Measurements from ENCODE around the gene SH3BP2. TPM values are rescaled to one million over a fixed set of nuclear protein-coding genes. Genes with fewer than 3 reads are reported as not detected.

Gene SH3BP2
- total and polyA plus RNA-seq, 10 of the 15 experiments (the other 5 are each of a cell fraction or from before 2014, with no cell fraction given) = 1.1 to 61.8 (median 23.9) TPM

- TF ChIP-seq PRDM15 (CRISPR knock-in tag; IDR thresholded peaks at IDR 0.05) = no peak
- no peak for TF ChIP-seq NFXL1 (IDR thresholded peaks at IDR 0.05; ENCODE audit: borderline replicate concordance)
- TF ChIP-seq BHLHE40 (IDR thresholded peaks at IDR 0.05; ENCODE audit: borderline replicate concordance in 1 of 2, low read depth in 2 of 2, low read length in 1 of 2) = no peak
- 58% methylated on average over 4 of the region's 4 CpGs for WGBS (ENCODE audit: insufficient coverage, insufficient replicate concordance, low lambda C conversion rate, missing lambda C conversion rate)
- peaks cover 10% of the 10 kb centered on the region; the same call in 2 of the 3 replicates for H3K9me3 ChIP-seq (replicated peaks; ENCODE audit: control insufficient read depth, insufficient read depth, low read length)
- no peak overlapping the region for H3K27ac ChIP-seq (ENCODE audit: control insufficient read depth, insufficient read depth)
- ChIA-PET SMC1A (ENCODE audit: uncharacterized antibody, unreplicated experiment) (interaction anchor here (0.9 to 1.5 kb wide), 4 partner anchors 13 to 153 kb away, joined by 4 to 6 read pairs (median 4); no protein-coding TSS in a partner anchor), CTCF (interaction anchor here (1.0 to 1.2 kb wide), 3 partner anchors 16 to 178 kb away, joined by 3 read pairs; no protein-coding TSS in a partner anchor), POLR2A (no interaction called here), RAD21 (ENCODE audit: unreplicated experiment) (no interaction called here)
- H3K9ac ChIP-seq (ENCODE audit: control insufficient read depth, insufficient read depth, low read length) = no peak overlapping the region
- peaks cover 33% of the 10 kb centered on the region for H3K4me1 ChIP-seq (ENCODE audit: control insufficient read depth, insufficient read depth, low read length)
- H3K4me3 ChIP-seq = no peak overlapping the region
- FAIRE-seq = no peak
- H3K36me3 ChIP-seq (ENCODE audit: control insufficient read depth in 2 of 2, insufficient read depth in 2 of 2, low read length in 1 of 2) = no peaks in the 10 kb centered on the region
- no peaks in the 10 kb centered on the region for H4K20me1 ChIP-seq (ENCODE audit: control insufficient read depth, insufficient read depth)
- H3K27me3 ChIP-seq (replicated peaks in 1 of 2; ENCODE audit: control insufficient read depth in 2 of 2, insufficient read depth in 2 of 2, low read length in 1 of 2) = no peaks in the 10 kb centered on the region
- in situ Hi-C loops (cut with MboI) = no loop called here
- BruUV-seq (replicated peaks) = no TSS peak
- no peaks in the 10 kb centered on the region for H3K79me2 ChIP-seq (ENCODE audit: control insufficient read depth, insufficient read depth, low read length)
- no peak overlapping the region for H3K4me2 ChIP-seq (ENCODE audit: control insufficient read depth, insufficient read depth)
- no peak for DNase-seq (ENCODE audit: low read depth, low spot score)
- no peak overlapping the region for H2AFZ ChIP-seq (ENCODE audit: control insufficient read depth, low read depth, low read length)
- intact Hi-C loops (cut with micrococcal nuclease; ENCODE audit: unreplicated experiment) = no loop called here
- no peak for ATAC-seq
Observed at GRCh38 chr4:2783790-2784189, 9.1 kb upstream of the SH3BP2 start.
